HG03432 (cell line): ENCODE data around the gene NDST1.

Experiments used
- ATAC-seq: cut with Tn5 transposase; IDR thresholded peaks from one replicate; pipeline ENCODE4 v1.9.1; 2021; ENCODE audit warnings: mild to moderate bottlenecking, moderate library complexity; ENCODE audit not compliant: unreplicated experiment

The NDST1 gene

GRCh38 chr5:150561571-150562275 is 53.8 kb downstream of the NDST1 start:
- ATAC-seq: no peak

- no peak for ATAC-seq
Observed at GRCh38 chr5:150562832-150563231, 54.9 kb downstream of the NDST1 start.

- no peak for ATAC-seq
Observed at GRCh38 chr5:150565868-150566267, 57.9 kb downstream of the NDST1 start.

- no peak for ATAC-seq
Observed at GRCh38 chr5:150567031-150567717, 59.2 kb downstream of the NDST1 start.

GRCh38 chr5:150568663-150569062 is 60.7 kb downstream of the NDST1 start:
- no peak for ATAC-seq

- ATAC-seq: no peak
Observed at GRCh38 chr5:150570333-150570732, 62.4 kb downstream of the NDST1 start.

GRCh38 chr5:150571836-150572235 is 63.9 kb downstream of the NDST1 start:
- ATAC-seq: no peak

GRCh38 chr5:150573216-150573615 is 65.3 kb downstream of the NDST1 start:
- no peak for ATAC-seq

GRCh38 chr5:150573867-150574817 is 66.2 kb downstream of the NDST1 start:
- ATAC-seq: no peak

- no peak for ATAC-seq
Observed at GRCh38 chr5:150574818-150575547, 67.1 kb downstream of the NDST1 start.

GRCh38 chr5:150575745-150576448 is 68.0 kb downstream of the NDST1 start:
- no peak for ATAC-seq

GRCh38 chr5:150576449-150576949 is 68.6 kb downstream of the NDST1 start:
- no peak for ATAC-seq

- ATAC-seq: no peak
Observed at GRCh38 chr5:150577378-150578139, 69.6 kb downstream of the NDST1 start.

- ATAC-seq: no peak
Observed at GRCh38 chr5:150578781-150579461, 71.0 kb downstream of the NDST1 start.

GRCh38 chr5:150579462-150580400 is 71.8 kb downstream of the NDST1 start:
- no peak for ATAC-seq

- no peak for ATAC-seq
Observed at GRCh38 chr5:150580917-150581316, 73.0 kb downstream of the NDST1 start.

- ATAC-seq: no peak
Observed at GRCh38 chr5:150582241-150583109, 74.5 kb downstream of the NDST1 start.
